NCI-H460 (cell line): Measurements from ENCODE around the gene GDF7. TPM values are rescaled to one million over a fixed set of nuclear protein-coding genes. Genes with fewer than 3 reads are reported as not detected.
"Not testable (repeated sequence)": the region's sequence is repeated elsewhere in the genome, so short reads cannot be mapped to it uniquely, and the experiment has no call there.

Source experiments
- DNase-seq: peaks from one replicate; pipeline ENCODE4 v3.0.0-alpha.2; 2016; ENCODE audit warnings: low read depth; ENCODE audit errors: extremely low read depth
- total RNA-seq: library from RNA; depleted of rRNA; stranded (reverse); fragments of >200 nt; shearing (Covaris generic); gene quantifications from 2 replicates; pipeline ENCODE4 v1.2.3, GENCODE V29; 2014

GDF7 gene
- total RNA-seq, 1 experiment from 2014 or later = under 0.01 TPM

DNA sequence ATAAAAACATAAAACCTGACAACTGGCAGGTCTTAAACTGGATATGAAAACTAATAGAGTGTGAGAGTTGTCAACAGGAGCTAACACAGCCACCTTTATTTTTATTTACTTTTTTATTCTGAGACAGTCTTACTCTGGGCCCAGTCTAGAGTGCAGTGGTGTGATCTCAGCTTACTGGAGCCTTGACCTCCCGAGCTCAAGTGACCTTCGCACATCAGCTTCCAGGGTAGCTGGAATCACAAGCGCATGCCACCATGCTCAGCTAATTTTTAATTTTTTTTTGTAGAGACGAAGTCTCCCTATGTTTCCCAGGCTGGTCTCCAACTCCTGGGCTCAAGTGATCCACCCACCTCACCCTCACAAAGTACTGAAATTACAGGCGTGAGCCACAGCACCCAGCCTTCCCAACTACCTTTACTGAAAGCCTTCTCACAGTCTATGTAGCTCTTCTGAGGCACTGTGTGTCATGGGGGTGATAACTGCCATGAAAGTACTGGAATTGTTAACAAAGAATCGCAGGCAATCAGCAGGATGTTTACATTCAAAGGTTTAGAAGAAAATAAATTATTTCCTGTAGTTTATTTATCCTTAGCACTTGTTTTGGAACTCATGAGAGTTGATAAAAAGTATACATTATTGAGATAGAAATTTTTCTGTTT, 24.3 kb downstream of the GDF7 start:
- DNase-seq = no peak

DNA sequence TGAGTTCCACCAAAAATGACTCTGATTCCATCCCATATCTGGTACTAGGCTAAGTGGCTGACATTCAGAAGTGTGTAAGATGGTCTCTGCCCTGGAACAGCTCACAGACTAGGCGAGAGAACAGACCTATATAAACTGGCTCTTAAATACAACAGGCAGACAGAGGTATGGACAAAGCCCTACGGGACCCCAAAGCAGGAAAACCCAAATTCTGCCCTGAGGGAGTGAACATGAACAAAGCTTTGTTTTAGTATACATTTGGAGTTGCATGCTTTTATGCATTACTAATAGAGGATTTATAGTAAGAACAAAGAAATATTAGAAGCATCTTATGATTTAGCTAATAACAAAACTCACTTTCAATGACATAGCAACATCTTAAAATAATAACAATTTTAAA, 25.1 kb downstream of the GDF7 start:
- DNase-seq = no peak

DNA sequence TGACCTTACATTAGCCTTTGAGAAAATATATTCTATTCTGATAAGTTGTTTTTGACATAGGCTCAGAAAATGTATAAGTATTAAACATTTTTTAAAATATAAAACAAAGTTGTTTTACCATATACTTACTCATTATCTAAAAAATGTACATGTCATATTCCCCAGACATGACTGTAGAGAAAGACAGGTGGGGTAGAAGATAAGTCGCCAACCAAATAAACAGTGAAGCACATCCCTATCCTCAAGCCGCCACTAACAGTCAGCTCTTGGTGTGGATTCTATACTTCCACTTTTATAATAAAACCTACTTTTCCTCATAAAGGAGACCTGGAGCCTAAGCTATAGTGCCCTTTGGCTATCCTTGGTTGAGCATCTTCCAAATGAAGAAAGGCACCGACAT, 26.4 kb downstream of the GDF7 start:
- DNase-seq = no peak

DNA sequence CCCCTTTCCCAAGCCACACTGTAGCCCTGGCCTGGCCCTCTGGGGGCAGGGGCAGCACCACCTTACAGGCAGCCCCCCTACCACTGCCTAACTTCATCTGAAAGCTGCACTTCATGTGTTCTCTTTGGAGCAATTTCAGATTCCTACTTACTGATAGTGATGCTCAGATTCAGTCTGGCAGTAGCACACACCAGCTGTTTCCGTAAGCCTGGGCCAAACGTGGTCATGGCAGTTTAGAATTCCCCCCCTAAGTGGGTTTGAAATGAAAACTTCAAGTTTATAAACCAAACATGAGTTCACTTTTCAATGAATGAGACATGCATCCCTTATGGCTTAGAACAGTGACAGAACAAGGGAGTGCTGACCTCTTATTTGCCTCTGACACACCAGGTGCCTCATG, 29.4 kb downstream of the GDF7 start:
- no peak for DNase-seq

DNA sequence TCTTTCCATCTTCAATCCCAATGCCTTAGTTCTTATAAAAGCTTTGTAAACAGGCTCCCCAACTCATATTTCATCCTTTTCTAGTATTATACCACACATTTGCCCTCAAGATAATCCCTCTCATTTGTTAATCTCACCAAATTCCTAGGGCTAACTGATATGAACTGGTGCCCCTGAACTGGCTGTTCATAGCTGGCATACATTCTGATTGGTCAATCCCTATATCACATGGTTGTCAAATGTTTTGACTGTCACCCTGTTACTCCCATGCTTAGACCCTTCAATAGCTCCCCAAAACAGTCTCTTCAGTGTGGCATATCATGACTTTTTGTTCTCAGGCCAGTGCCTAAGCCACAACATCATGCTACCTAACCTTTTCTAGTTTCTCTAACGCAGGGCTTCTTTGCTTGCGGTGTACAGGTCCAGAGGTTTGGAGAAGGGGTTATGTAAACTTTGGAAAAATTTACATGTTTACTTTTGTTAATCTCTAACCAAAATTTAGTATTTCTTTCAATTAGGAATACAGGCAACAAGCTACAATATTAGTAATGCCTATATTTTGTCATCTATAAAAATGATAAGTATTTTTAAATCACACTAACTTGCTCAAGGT, 30.5 kb downstream of the GDF7 start:
- DNase-seq = no peak

DNA sequence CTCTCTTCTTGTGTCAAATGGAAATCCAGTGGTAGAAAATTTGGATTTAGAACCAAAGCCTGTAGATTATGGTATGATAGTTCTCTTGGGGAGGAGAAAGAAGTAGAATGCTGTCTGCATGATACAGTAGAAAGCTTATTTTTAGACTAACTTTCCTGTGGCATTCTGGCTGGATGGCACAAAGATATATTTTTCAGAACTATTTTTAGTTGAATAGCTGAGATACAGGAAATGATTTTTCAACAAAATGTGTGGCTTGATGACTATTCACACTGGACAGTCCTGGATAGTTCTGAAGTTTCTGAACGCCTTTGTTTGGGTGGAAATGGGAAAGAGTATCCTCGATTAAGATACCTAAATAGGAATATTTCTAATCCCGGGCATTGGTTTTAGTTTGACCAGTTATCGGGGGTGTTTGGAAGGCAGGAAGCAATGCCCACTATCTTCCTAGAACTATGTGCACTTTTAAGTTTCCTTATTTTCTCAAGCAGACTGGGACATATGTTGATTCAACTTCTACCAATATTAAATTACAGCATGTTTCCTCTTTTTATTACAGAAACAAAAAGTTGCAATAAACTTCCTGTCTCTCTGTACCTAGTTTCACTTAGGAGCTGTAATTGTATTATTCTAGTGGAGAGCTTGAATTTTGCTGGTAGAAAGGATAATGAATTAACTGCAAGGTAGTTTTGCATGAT, 32.1 kb downstream of the GDF7 start:
- no peak for DNase-seq

DNA sequence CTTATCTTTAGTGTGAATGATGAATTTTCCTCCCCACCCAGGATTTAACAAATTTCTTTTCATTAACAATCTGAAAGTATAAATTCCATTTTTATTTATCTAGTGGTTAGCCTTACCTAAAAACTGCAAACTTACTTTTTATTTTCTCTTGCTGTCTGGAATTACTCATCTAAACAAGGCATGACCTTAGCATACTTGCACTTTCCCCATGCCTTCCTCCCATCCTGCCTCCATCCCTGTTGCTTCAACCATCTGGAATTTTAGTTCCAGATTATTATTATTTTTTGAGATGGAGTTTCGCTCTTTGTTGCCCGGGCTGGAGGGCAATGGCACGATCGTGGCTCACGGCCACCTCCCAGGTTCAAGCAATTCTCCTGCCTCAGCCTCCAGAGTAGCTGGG, 35.6 kb downstream of the GDF7 start:
- no peak for DNase-seq

DNA sequence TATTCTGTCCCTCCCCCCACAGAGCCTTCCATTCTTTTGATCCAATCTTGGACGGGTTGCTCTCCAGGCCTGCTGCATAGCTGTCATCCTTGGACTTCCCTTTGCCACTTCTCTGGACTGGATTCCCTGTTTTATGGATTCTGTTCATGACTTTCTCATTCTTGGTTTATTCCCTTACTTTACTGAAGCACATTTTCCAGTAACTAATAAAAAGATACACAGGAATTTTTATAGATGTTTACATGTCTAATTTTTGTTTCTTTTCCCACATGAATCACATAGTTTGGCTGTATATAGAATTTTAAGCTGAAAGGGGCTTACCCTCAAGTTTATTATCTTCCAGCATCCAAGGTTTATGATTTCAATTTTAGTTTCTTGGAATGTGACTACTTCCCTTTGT, 37.9 kb downstream of the GDF7 start:
- no peak for DNase-seq

DNA sequence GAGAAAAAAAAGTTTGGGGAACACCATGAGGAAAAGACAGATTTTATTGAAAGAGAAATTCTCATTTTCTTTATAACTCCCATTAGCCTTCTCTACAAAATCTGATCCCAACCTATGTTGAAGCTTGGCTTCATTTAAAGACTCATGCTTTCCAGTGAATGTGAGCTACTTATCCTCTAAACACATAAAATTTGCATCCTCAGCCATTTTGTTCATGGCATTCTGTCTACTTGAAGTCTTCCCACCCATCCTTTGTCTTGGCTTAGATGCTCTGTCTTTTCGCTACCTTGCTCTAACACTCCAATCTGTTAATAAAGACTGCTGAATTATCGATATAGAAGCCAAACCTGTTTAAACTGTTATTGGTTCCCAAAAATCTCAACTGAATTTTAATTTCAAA, 39.3 kb downstream of the GDF7 start:
- DNase-seq = no peak

DNA sequence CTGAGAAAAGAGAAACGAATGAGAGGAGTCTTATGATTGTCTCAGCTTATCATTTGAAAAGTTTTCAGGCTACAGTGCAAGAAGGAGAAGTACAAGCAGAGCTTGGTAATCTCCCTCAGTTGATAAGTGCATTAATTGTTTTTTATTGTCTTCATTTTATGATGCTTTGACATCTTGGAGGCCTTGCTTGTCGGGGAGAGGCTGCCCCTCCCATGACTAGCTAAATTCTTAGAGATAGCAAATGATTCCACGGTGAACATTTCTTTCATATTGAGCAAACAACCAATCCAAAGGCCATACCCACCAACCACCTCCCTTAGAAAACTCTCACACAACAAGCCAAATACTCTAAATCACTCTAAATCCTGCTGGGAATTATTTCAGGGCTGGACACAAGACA, 39.8 kb downstream of the GDF7 start:
- no peak for DNase-seq

DNA sequence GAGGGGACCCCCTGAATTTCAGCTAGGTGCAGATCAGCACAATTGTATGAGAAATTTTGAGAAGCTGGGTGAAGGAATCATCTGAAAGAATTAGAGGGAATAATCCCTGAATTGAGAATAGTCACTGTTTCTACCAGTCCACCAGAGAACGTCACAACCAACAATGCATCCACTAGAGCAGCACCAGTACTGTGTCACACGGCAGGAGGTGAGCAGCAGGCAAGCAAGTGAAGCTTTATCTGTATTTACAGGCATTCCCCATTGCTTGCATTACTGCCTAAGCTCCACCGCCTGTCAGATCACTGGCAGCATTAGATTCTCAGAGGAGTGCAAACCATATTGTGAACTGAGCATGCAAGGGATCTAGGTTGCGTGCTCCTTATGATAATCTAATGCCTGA, 40.7 kb downstream of the GDF7 start:
- no peak for DNase-seq

DNA sequence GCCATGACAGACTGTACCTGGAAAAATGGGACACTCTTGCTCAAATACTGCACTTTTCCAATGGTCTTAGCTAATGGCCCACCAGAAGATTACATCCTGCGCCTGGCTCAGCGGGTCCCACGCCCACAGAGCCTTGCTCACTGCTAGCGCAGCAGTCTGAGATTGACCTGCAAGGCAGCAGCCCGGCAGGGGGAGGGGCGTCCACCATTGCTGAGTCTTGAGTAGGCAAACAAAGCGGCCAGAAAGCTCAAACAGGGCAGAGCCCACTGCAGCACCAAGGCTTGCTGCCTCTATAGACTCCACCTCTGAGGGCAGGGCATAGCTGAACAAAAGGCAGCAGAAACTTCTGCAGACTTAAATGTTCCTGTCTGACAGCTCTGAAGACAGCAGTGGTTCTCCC, 44.7 kb downstream of the GDF7 start:
- not testable (repeated sequence) for DNase-seq

DNA sequence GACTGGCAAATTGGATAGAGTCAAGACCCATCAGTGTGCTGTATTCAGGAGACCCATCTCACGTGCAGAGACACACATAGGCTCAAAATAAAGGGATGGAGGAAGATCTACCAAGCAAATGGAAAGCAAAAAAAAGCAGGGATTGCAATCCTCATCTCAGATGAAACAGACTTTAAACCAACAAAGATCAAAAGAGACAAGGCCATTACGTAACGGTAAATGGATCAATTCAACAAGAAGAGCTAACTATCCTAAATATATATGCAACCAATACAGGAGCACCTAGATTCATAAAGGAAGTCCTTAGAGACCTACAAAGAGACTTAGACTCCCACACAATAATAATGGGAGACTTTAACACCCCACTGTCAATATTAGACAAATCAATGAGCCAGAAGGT, 46.6 kb downstream of the GDF7 start:
- not testable (repeated sequence) for DNase-seq

DNA sequence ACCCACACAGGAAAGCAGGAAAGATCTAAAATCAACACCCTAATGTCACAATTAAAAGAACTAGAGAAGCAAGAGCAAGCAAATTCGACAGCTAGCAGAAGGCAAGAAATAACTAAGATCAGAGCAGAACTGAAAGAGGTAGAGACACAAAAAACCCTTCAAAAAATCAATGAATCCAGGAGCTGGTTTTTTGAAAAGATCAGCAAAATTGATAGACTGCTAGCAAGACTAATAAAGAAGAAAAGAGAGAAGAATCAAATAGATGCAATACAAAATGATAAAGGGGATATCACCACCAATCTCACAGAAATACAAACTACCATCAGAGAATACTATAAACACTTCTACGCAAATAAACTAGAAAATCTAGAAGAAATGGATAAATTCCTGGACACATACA, 47.5 kb downstream of the GDF7 start:
- DNase-seq = not testable (repeated sequence)

DNA sequence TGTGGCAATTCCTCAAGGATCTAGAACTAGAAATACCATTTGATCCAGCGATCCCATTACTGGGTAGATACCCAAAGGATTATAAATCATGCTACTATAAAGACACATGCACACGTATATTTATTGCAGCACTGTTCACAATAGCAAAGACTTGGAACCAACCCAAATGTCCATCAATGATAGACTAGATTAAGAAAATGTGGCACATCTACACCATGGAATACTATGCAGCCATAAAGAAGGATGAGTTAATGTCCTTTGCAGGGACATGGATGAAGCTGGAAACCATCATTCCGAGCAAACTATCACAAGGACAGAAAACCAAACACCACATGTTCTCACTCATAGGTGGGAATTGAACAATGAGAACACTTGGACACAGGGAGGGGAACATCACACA, 49.2 kb downstream of the GDF7 start:
- DNase-seq = not testable (repeated sequence)

DNA sequence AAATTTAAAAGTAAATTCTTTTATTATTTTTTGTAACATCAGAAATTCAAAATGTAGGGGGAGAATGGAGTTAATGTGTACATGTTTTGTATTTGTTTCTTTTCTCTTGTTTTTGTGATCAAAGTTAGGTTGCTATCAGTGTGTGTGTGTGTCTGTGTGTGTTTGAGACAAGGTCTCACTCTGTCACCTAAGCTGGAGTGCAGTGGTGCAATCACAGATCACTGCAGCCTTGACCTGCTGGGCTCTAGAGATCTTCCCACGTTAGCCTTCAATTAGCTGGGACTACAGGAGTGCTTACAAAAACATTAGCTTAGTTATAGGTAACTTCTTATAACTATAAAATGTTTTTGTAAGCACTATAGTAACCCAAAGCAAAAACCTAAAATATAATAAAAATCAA, 50.7 kb downstream of the GDF7 start:
- no peak for DNase-seq

DNA sequence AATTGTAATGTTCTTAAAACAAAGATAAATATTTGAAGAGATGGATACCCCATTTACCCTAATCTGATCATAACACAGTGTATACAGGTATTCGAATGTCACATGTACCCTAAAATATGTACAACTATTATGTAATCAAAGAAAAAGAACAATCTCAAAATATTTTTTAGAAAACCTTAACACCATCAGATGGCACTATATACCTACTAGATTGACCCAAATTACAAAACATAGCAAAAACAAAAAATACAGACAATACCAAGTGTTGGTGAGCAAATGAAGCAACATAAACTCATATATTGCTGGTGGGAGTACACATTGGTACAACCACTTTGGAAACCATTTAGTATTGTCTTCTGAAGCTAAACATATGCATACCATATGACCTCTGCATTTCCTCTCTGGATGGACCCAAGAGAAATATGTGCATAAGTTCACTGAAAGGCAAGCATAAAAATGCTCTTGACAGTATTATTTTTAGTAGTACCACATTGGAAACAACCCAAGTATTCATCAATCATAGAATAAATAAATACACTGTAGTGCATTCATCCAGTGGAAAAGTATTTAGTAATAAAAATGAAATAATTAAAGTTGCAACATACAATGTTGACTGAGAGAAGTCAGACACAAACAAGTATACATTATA, 55.8 kb downstream of the GDF7 start:
- DNase-seq = no peak

DNA sequence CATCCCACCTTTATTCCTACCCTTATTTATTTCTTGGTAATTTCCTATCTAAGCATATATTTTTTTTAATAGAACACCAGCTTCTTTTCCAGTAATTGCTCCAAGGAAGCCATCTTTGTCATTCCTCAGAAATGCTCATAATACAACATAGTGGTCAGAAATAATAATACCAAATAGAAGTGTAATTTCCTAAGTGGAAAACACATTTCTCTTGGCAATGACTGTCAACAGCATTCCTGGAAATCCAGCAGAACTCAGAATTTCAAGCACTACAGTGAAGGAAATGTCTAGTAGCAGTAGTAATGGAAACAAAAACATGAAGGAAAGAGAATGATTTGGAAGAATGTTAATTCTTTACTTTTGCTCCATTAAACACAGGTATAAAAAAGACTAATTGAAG, 56.6 kb downstream of the GDF7 start:
- no peak for DNase-seq

DNA sequence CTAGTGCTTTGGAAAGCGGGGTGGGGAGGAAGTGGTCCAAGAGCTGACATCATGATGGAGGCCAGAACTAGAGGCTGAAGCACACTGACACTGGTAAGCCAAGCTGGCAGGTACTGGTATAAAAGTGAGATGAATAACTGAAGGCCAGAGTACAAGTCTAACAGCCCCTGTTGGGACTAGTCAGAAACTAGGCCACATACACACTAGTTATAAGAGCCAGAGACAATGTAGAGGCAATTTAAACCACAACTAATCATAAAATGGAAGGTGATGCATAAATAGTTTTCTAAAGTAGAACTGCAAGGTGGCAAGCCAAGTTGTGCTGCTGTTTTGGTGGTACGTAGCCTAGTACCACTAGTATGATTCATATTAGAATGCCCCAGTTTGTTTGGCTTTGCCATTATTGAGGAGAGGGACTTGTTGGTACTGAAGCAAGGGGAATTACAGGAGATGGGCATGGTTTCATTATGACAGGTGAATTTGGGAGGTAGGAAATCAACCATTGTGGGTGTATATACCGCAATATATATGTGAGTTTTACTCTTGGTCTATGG, 57.6 kb downstream of the GDF7 start:
- no peak for DNase-seq

DNA sequence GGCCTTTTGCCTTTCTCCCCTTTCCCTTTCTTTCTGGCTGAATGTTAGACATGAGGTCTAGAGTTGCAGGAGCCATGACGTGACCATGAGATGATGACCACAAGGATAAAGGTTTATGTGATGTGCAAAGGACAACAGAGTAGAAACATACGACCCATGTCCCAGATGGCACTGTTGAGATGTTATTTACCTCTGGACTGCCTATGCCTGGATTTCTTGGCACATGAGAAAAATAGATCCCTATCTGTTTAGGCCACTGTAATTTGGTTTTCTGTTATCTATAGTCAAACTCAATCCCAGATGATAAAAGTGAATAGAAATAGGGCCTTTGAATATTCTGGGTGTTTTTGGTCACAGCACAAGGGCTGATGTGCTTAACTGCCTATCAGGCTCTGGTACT, 58.8 kb downstream of the GDF7 start:
- no peak for DNase-seq

DNA sequence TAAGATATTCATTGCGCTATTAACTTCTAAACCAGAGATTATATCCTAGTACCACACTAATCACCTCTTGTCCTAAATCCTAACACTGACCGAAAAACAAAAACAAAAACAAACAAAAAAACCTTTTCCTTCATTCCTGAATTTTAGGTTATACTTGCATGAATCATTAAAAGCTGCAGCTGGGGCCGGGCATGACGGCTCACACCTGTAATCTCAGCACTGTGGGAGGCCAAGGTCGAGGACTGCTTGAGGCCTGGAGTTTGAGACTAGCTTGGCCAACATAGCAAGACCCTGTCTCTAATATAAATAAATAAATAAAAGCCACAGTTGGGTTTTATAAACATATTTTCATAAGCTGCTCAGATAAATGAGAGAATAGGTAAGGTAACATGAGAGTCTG, 60.0 kb downstream of the GDF7 start:
- no peak for DNase-seq
